ENCODE results near the gene THRB.

The THRB gene

DNA sequence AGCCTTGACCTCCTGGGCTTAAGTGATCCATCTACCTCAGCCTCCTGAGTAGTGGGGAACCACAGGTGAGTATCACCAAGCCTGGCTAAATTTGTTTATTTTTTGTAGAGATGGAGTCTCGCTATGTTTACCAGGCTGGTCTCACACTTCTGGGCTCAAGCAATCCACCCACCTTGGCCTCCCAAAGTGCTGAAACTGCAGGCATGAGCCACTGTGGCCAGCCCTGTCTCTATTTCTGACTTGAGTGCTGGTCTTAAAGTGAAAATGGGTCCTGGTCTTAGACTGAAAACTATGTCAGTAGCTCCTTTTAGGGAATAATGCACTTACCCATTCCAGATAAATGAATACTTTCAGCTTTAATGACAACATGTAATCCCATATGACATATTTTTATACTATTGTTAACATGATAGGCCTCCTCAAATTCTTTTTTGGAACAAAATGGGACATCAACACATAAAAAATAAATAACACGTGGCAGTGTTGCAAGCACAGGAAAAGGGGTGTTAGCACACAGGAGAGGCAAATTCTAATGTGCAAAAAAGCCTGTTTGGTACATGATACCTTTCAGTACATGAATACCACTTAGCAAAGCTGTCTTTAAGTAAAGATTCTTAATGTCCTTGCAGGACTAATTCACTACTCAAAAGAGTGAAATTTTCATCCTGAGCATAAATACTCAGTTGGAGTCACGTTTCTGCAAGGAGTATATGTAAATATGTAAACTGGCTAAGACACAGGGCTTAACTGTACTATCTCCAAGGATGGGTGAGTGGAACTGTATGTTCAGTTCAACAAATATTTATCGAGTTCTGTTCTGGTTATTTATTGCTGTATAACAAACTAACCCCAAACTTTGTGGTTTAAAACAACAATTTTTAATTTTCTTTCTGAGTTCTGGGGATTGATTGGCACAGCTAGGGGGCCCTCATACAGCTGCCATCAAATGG lies 354.9 kb downstream of the THRB start:
- TF ChIP-seq, protein P1, sequence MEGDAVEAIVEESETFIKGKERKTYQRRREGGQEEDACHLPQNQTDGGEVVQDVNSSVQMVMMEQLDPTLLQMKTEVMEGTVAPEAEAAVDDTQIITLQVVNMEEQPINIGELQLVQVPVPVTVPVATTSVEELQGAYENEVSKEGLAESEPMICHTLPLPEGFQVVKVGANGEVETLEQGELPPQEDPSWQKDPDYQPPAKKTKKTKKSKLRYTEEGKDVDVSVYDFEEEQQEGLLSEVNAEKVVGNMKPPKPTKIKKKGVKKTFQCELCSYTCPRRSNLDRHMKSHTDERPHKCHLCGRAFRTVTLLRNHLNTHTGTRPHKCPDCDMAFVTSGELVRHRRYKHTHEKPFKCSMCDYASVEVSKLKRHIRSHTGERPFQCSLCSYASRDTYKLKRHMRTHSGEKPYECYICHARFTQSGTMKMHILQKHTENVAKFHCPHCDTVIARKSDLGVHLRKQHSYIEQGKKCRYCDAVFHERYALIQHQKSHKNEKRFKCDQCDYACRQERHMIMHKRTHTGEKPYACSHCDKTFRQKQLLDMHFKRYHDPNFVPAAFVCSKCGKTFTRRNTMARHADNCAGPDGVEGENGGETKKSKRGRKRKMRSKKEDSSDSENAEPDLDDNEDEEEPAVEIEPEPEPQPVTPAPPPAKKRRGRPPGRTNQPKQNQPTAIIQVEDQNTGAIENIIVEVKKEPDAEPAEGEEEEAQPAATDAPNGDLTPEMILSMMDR (IDR thresholded peaks at IDR 0.05; ENCODE audit: insufficient read depth, missing control alignments), result no peak
- FAIRE-seq, result no peak
- no peak for DNase-seq (ENCODE audit: insufficient read length, low spot score)

DNA sequence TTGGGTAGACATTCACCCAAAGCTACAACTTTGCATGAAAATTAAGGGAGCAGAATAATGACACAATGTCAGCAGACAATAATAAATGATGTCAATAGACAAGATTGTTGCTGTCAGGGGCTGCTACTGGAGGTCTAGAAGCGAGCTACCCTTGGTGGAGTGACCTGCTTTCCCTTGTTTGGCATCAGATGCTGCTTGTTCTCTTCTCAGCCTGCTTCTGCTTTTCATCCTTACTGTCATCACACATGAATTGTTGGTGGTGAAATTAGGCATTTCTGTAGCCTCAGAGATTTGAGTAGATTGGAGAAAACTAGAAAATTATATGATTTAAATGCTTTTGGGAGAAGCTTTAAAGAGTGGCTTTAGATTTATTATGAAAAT lies 355.8 kb downstream of the THRB start:
- no peak for FAIRE-seq

DNA sequence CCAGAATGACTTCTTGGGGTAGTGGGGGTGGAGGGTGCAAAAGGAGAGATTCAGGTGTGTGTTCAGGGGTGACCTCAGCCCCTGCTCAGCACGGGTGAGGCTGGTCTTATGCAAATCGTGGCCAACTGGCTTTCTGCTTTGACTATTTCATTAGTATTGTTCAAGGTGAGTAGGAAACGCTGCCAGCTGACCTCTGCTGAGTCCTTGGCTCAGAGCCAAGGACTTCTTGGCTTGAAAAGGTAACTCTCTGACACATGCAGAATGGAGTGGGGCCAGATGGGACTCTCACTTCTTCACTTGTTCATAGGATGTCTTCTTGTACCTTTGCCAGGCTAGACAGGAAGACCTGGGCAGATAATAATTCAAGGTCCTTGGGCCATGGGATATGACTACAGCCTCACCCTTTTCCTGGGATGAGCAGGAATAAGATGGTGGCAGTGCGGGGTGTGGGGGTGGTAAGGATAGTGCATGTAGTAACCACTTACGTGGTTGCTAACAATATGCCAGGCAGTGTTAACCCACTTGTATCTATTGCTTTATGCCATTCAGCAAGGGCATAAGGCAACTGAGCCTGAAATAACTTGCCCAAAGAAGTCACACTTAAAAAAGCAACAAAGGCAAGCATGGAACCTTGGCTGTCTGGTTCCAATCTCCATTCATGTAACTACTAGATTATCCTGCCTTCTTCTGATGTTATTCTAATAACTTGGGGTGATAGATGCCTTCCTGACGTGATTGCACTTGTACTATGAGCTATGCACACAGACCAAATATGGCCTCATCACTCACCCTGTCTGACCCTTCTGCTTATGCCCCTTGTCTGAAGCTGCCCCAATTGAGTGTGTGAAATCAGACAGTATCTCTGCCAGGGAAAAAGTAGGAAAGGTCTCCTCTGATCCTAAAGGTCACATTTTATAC lies 356.4 kb downstream of the THRB start:
- FAIRE-seq, result no peak
- DNase-seq (ENCODE audit: insufficient read length, low spot score), result no peak
- TF ChIP-seq, protein P1 (IDR thresholded peaks at IDR 0.05; ENCODE audit: insufficient read depth, missing control alignments), result no peak

More for the DNA sequence above, 355.8 kb downstream of the THRB start:
- TF ChIP-seq, protein P1 (IDR thresholded peaks at IDR 0.05; ENCODE audit: insufficient read depth, missing control alignments), result no peak
- no peak for DNase-seq (ENCODE audit: insufficient read length, low spot score)

DNA sequence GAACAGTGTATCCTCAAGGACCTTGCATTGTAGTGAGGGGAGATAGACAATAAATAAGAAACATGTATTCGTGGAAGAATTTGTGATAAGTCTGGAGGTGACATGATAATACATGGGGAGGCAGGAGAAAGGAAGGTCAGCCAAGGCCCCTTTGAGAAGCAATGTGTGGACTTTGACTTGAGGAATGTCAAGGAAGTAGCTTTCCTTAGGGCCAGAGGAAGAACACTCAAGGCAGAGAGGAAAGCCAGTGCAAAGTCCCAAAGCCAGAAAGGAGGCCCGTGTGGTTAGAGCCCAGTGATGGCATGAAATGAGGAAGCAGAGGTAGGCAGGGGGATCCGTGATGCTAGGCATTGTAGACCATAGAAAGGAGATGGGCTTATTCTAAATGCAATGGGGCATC lies 357.3 kb downstream of the THRB start:
- no peak for FAIRE-seq
- TF ChIP-seq, protein P1 (IDR thresholded peaks at IDR 0.05; ENCODE audit: insufficient read depth, missing control alignments), result no peak
- DNase-seq (ENCODE audit: insufficient read length, low spot score), result no peak

DNA sequence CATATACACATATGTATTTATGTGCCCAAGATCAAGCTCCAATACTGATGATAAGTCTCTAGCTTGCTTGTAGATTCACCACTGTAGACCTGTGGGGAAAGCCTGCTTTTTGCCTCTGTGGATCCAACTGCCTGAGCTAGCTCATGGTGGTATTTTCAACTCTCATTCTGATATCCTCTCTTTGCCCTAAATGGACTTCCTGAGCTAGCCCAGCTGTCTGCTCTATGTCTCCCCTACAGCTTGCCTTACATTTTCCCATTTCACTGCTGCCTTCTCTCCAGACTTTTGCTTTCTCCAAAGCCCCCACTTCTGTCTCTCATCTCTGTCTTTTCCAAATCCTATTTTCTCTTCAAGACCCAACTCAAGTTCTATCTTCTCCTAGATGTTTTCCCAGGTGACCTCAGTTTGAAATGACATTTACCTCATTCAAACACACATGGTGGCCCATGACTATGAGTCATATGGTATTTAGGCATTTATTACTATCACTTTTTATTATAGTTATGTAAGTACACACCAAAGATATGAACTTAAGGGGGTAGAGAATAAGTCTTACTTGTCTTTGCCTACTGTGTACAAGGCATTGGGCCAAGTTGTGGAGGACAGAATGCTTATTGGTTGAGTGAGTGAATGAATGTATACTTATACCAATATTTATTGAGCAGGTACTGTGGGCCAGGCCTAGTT lies 357.9 kb downstream of the THRB start:
- FAIRE-seq (no peak), DNase-seq (ENCODE audit: insufficient read length, low spot score) (no peak)
- TF ChIP-seq, protein P1 (IDR thresholded peaks at IDR 0.05; ENCODE audit: insufficient read depth, missing control alignments), result no peak

DNA sequence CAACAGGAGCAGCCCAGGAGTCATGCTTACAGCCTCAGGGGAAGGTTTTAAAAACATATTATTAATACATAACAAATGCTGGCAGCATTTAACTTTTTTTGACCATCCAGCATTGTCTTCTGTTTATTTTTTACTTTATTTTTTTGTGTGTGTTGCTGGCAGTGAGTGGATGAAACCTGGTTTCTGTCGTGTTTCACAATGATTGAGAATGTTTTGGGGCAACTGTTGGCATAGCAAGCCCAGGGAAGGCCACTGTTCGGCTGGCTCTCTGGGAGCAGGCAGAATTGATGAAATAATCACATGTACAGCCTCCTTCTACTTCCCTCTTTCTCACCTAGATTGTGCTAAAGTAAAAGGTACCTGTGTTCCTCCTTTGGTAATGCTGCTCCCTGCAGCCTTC lies 359.4 kb downstream of the THRB start:
- TF ChIP-seq, protein P1 (IDR thresholded peaks at IDR 0.05; ENCODE audit: insufficient read depth, missing control alignments), result no peak
- DNase-seq (ENCODE audit: insufficient read length, low spot score), result no peak
- no peak for FAIRE-seq

Measured in D721Med (cell line).